ENCODE data around the gene GBX1.

Gene GBX1

DNA sequence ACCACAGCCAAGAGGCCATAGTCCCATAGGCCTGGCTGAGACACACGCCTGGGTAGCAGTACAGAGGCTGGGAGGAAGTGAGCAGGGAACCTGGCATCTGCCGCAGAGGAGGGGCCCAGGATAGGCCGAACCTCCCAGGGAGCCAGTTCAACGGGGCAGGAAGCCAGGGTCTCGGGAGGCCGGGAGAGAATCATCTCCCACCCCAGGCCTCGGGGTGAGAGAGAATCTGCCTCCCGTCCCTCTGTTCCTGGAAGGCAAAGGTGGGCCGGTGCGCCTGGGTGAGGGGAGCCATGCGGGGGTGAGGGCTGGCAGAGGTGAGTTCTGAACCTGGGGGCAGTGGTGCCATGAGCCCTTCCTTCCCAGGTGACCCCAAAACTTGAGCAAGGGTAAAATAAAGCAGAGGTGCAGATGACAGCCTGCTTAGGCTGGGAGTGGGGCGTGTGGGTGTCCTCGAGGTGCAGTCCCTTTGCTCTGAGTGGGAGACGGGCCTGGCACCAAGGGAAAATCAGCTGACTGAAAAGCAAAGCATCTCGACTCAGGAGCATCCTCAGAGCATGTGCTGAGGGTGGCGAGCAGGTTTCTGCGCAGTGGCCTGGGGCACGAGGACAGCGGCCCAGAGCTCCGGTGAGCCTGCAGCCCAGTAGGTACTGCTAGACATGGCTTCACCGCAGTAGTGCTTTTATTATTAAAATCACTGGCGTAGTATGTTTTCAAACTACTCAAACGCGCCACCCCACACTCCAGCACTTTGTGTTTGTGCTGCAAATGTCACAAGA is 65.7 kb downstream of the GBX1 start:
- no peak for DNase-seq (ENCODE audit: low read depth)
- no peak overlapping the region for H3K4me3 ChIP-seq (ENCODE audit: low read depth, low read length)

- no peak overlapping the region for H3K4me3 ChIP-seq (ENCODE audit: low read depth, low read length)
- no peak for DNase-seq (ENCODE audit: low read depth)
Observed at GRCh38 chr7:151100921-151101320, 66.6 kb downstream of the GBX1 start.

- no peak for DNase-seq (ENCODE audit: low read depth)
Observed at GRCh38 chr7:151099486-151100211, 67.8 kb downstream of the GBX1 start.

More at GRCh38 chr7:151099486-151100211, 67.8 kb downstream of the GBX1 start:
- H3K4me3 ChIP-seq (ENCODE audit: low read depth, low read length) = no peak overlapping the region

Measured in skeletal muscle cell (primary cell).